Activated CD8-positive, alpha-beta T cell treated with anti-CD3 and anti-CD28 coated beads for 36 hours (primary cell): ENCODE results near the gene RNF126. TPM values are rescaled to one million over a fixed set of nuclear protein-coding genes. Genes with fewer than 3 reads are reported as not detected.

Experiments
- ATAC-seq: fragments of 200-7000 bp; cut with Tn5 transposase; one replicate; pipeline ENCODE4 v1.10.0; 2021; ENCODE audit warnings: mild to moderate bottlenecking, moderate library complexity
- CTCF ChIA-PET: fragments of 350-600 bp; sonication (Branson Sonifier 250); formaldehyde crosslinking; loops from one replicate; lab custom pipeline; 2021; ENCODE audit warnings: antibody characterized with exemption; lab: Charles Lee
- POLR2A ChIA-PET: fragments of 350-600 bp; sonication (Branson Sonifier 250); formaldehyde crosslinking; loops from one replicate; lab custom pipeline; 2021; ENCODE audit warnings: antibody characterized with exemption; lab: Charles Lee
- DNase-seq: peaks from one replicate; pipeline ENCODE4 v3.0.0-alpha.2; 2020
- H3K27ac Mint-ChIP-seq: one replicate; pipeline ENCODE4 v1.8.0; 2021; ENCODE audit warnings: mild to moderate bottlenecking, mixed read lengths
- H3K27me3 Mint-ChIP-seq: one replicate; pipeline ENCODE4 v1.8.0; 2021; ENCODE audit warnings: mixed read lengths
- H3K36me3 Mint-ChIP-seq: one replicate; pipeline ENCODE4 v1.8.0; 2021; ENCODE audit warnings: low read depth, mixed read lengths
- H3K4me1 Mint-ChIP-seq: one replicate; pipeline ENCODE4 v1.8.0; 2021; ENCODE audit warnings: low read depth, mixed read lengths
- H3K4me3 Mint-ChIP-seq: one replicate; pipeline ENCODE4 v1.8.0; 2021; ENCODE audit warnings: mild to moderate bottlenecking, moderate library complexity, mixed read lengths
- H3K9me3 Mint-ChIP-seq: one replicate; pipeline ENCODE4 v1.8.0; 2021; ENCODE audit warnings: mixed read lengths
- CTCF ChIP-seq: fragments of 200-600 bp; IDR thresholded peaks from one replicate; pipeline ENCODE4 v1.8.0; 2022; ENCODE audit warnings: antibody characterized with exemption, mild to moderate bottlenecking
- intact Hi-C: fragments of 100-400 bp; cut with micrococcal nuclease; formaldehyde crosslinking; loops from one replicate; pipeline ENCODE4 v1.10.0; 2022
- total RNA-seq, 2 experiments: library from RNA; stranded (reverse); gene quantifications; one replicate each; pipeline ENCODE4 v1.2.3, GENCODE V29; 2021

RNF126 gene
- total RNA-seq, 2 experiments from 2014 or later: 99.1 to 101 TPM

DNA sequence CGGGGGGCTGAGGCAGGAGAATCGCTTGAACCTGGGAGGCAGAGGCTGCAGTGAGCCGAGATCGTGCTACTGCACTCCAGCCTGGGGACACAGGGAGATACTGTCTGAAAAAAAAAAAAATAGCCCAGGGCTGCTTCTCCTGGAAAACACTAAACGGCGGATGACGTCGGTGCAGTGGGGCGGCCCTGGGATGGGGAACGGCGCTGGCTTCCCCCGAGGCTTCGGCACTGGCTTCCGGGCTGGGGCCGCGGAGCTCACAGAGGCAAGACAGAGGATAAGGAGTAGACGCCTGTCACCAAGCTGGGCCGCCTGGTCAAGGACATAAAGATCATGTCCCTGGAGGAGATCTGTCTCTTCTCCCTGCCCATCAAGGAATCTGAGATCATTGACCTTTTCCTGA, 27.2 kb upstream of the RNF126 start:
- Mint-ChIP-seq H3K27me3 (peaks cover 5% of the 10 kb centered on the region), H3K9me3 (no peaks in the 10 kb centered on the region), H3K27ac (no peak overlapping the region), H3K36me3 (no peaks in the 10 kb centered on the region), H3K4me1 (no peaks in the 10 kb centered on the region), H3K4me3 (no peak overlapping the region)
- intact Hi-C loops: no loop called here
- no peak for DNase-seq
- no peak for ATAC-seq
- POLR2A ChIA-PET: no interaction called here
- no peak for TF ChIP-seq CTCF
- CTCF ChIA-PET: no interaction called here

- ChIA-PET CTCF (no interaction called here), POLR2A (no interaction called here)
- Mint-ChIP-seq H3K4me3 (no peak overlapping the region), H3K27ac (no peak overlapping the region), H3K27me3 (no peaks in the 10 kb centered on the region), H3K9me3 (no peaks in the 10 kb centered on the region), H3K36me3 (no peaks in the 10 kb centered on the region), H3K4me1 (no peaks in the 10 kb centered on the region)
- DNase-seq (no peak), ATAC-seq (no peak)
- TF ChIP-seq CTCF: no peak
- intact Hi-C loops: no loop called here
These were observed 26.0 kb upstream of the RNF126 start for GRCh38 chr19:688992-689391.

- POLR2A ChIA-PET: interaction anchor here (0.6 to 1.4 kb wide), 4 partner anchors 9 to 292 kb away, joined by 3 to 4 read pairs (median 4); no protein-coding TSS in a partner anchor
- no peaks in the 10 kb centered on the region for H3K9me3 Mint-ChIP-seq
- no peak for ATAC-seq
These were observed 25.2 kb upstream of the RNF126 start for GRCh38 chr19:688214-688613.

GRCh38 chr19:687569-688166, 24.7 kb upstream of the RNF126 start:
- ChIA-PET CTCF (no interaction called here), POLR2A (interaction anchor here (0.6 to 1.4 kb wide), 4 partner anchors 8 to 292 kb away, joined by 3 to 4 read pairs (median 4); no protein-coding TSS in a partner anchor)
- ATAC-seq: no peak
- Mint-ChIP-seq H3K36me3 (no peaks in the 10 kb centered on the region), H3K9me3 (no peaks in the 10 kb centered on the region), H3K4me3 (no peak overlapping the region), H3K27ac (no peak overlapping the region), H3K4me1 (no peaks in the 10 kb centered on the region), H3K27me3 (no peaks in the 10 kb centered on the region)
- no peak for DNase-seq
- intact Hi-C loops: no loop called here
- no peak for TF ChIP-seq CTCF

More at GRCh38 chr19:688214-688613, 25.2 kb upstream of the RNF126 start:
- intact Hi-C loops: no loop called here
- DNase-seq: no peak
- no peaks in the 10 kb centered on the region for H3K27me3 Mint-ChIP-seq
- no peaks in the 10 kb centered on the region for H3K4me1 Mint-ChIP-seq
- no peaks in the 10 kb centered on the region for H3K36me3 Mint-ChIP-seq
- CTCF ChIA-PET: no interaction called here
- H3K27ac Mint-ChIP-seq: no peak overlapping the region
- no peak overlapping the region for H3K4me3 Mint-ChIP-seq
- no peak for TF ChIP-seq CTCF

DNA sequence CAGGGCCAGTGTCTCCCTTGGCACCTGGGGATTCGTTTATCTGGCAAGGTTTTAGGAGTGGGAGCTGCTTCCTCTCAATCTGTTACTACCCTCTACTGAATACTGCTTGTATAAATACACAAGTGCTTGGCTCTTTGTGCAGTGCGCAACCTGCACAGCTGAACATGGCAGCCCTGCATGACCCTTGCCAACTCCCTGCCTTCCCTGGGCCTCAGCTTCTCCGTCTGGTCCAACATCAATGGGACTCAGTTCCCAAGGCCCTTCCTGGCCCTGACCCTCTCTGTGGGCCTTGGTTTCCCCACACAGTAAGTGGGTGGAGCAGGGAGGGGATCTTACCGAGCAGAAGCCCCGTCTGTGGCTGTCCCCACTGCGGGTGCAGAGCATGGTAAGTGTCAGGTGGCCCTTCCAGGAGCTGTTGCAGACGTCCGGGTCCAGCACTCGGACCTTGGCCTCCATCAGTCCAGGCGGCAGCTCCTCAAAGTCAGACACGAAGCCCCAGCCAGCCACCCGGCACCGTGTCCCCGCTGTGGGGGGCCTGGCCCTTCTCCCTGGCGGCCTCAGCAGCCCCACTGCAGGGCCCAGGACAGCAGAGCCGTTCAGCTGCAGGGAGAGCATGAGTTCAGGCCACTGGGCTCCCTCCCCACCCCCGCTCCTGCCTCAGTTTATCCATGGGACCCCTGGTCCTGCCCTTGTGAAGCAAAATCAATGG, 23.7 kb upstream of the RNF126 start:
- H3K4me1 Mint-ChIP-seq: no peaks in the 10 kb centered on the region
- CTCF ChIA-PET: interaction anchor here (0.7 kb wide), 1 partner anchor 14 kb away, joined by 3 read pairs; no protein-coding TSS in a partner anchor

More for the DNA sequence above, 23.7 kb upstream of the RNF126 start:
- H3K9me3 Mint-ChIP-seq: no peaks in the 10 kb centered on the region
- H3K36me3 Mint-ChIP-seq: no peaks in the 10 kb centered on the region
- no peak for ATAC-seq
- DNase-seq: no peak
- no peak for TF ChIP-seq CTCF
- no peak overlapping the region for H3K4me3 Mint-ChIP-seq
- intact Hi-C loops: no loop called here
- POLR2A ChIA-PET: no interaction called here
- H3K27me3 Mint-ChIP-seq: no peaks in the 10 kb centered on the region
- no peak overlapping the region for H3K27ac Mint-ChIP-seq
